NCI-H226 (cell line): ENCODE measurements around the gene HES5.

Experiments used
- DNase-seq: peaks from one replicate; pipeline ENCODE4 v3.0.0-alpha.2; 2015

HES5 gene

DNA sequence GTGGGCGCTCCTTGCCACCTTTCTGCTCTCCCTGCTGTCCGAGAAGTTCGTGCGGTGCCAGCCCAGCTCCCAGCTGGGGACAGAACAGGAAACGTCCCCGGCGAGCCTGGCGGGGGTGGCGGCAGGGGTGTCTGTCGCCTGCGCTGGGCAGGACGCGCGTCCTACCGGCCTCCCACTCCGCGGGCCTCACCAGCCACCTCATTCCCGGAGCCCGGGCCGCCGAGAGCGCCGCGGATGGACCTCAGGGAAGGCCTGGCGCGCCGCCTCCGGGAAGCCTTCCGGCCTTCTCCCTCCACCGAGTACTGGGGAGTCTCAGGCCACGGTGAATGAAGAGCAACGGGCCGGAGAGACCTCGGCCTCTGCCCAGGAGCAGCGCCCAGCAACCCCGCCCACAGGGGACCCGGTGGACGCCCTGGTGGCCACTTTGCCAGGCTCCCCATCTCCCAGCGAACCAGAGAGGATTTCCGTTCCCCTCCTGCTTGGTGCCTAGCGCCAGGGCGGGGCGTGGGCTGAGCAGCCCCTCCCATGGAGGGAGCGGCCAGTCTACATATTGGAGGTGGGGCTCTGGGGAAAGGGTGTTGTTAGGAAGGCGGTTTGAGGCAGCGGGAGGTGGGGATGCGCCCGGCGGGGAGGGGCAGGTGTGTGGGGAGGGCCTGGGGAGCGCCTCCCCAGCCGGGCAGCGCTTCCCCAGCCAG, 16.6 kb upstream of the HES5 start:
- peak; percentile 94 for DNase-seq

GRCh38 chr1:2545754-2546514, 15.9 kb upstream of the HES5 start:
- peak; percentile 79 for DNase-seq

- DNase-seq = no peak
Measured at GRCh38 chr1:2544875-2545640, 15.0 kb upstream of the HES5 start.

GRCh38 chr1:2544093-2544874, 14.2 kb upstream of the HES5 start:
- DNase-seq = no peak

DNA sequence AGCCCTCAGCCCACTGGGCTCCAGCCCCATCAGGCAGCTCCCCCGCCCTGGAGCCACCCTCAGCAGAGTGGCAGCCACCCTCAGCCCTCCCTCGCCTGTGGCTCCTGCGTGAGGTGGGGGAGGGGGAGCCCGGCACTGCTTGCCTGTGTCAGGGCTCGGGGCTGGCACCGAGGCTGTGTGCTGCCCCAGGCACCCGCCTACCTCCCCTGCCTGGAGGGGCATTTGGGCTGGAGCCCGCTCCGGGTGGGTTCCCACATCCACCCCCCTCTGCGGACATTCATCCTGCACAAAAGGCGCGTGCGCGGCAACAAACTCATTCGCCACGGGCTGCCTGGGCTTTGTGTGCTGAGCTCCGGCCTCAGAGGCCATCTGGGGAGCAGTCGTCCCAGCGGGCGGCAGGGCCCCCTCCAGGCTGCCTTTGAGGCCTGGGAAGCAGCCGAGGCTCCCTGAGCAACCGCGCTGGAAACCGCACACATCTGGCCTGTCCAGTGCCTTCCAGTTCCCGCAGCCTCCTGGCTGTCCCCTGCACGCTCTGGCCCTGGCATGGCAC, 13.6 kb upstream of the HES5 start:
- no peak for DNase-seq

DNA sequence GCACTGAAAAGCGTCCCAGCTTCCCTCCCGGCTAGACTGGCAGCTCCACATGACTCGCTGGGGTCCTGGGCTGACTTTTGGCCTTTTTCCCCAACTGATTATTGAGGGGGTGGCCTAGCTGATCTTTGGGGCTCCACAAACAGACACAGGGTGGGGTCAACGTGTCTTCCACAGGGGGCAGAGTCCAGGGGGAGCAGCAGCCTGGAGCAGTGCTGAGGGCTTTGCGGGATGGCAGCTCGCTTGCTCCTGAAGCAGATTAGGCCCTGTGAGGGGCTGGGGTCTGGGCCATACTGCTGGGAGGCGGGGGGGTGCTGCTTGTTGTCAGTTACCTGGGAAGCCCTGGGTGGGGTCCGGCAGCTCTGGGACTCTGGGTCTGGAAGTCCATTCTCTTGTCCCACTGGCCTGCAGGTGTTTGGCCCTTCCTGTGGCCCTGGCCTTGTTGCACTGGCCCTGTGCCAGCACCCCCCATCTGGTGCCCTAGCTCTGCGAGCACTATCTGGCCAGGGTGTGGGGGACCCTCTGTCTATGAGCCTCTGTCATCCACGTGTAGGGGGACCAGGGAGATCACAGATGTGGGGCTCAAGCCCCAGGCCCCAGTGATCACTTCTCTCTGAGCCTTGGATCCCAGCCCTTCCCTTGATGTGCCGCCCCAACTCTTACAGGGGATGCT, 12.3 kb upstream of the HES5 start:
- DNase-seq = no peak

GRCh38 chr1:2541619-2542245, 11.7 kb upstream of the HES5 start:
- no peak for DNase-seq

- DNase-seq = no peak
Measured at GRCh38 chr1:2540816-2541492, 10.9 kb upstream of the HES5 start.

DNA sequence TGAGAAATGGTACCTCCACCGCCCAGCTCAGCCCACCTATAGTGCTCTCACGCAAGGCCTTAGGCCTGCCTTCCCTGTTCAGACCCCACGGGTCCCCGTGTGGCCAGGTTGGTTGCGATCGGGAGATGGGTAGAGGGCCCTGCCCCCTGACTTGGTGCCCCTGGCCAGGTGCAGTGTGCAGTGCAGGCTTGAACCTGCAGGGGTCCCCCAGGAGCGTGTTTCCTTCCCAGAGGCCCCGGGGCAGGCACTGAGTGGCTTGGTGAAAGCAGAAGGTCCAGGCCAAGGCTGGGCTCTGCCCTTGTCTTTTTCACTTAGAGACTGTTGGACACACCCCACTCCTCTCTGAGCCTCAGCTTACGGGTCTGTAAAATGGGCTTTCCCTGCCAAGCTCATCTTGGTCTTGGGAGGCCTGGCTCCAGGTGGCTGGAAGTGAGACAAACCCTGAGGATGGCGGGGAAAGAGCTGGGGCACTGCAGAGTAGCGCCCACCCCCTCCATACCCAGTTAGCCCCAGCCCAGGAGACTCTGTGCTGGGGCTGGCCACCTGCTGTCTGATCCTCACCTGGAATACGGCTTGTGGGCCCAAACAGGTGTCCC, 9.3 kb upstream of the HES5 start:
- DNase-seq = no peak

DNA sequence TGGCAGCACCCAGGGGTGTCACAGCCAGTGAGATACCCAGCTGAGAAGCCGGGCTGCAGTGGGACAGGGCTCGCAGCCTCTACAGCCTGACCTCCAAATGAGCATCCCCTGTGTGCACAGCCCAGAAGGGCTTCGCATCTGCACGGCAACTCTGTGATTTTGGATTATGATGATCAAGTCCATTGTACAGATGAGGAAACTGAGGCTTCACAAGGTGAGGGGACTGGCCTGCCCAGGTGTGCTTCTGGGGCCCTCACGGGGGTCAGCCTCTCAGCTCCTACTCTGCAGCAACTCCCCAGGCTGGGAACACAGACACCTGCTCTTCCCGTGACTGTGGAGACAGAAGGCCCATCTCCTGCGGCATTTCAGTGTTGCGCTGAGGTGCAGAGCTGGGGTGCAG, 8.8 kb upstream of the HES5 start:
- DNase-seq = no peak

DNA sequence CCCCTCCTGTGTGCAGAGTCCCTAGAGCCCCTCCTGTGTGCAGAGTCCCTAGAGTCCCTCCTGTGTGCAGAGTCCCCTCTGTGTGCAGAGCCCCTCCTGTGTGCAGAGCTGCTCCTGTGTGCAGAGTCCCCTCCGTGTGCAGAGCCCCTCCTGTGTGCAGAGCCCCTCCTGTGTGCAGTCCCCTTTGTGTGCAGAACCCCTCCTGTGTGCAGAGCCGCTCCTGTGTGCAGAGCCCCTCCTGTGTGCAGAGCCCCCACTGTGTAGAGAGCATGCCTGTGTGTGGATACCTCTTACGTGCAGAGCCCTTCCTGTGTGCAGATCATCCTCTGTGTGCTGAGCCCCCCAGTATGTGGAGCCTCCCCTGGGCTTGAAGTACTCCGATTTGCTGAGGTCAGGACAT, 8.3 kb upstream of the HES5 start:
- DNase-seq = no peak

GRCh38 chr1:2537784-2538115, 7.7 kb upstream of the HES5 start:
- DNase-seq = no peak

GRCh38 chr1:2535981-2536380, 5.9 kb upstream of the HES5 start:
- DNase-seq = no peak

DNA sequence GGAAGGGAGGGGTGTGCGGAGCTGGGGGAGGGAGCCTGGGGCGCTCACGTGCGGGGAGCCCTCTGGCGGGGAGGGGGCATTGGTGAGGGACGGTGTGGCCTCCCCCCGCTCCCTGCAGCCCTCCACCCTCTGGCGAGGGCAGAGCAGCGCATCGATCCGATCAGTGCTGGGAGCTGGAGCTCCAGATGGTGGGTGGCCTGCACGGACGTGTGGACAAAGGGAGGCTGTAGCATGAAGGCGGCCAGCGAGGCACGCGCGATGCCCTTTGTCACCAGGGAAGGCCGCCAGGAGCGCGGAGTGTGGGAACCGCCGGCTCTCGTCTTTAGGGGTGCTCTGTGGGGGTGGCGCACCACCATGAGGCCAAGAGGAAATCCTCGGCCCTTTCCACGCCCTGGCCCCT, 5.4 kb upstream of the HES5 start:
- DNase-seq = no peak

DNA sequence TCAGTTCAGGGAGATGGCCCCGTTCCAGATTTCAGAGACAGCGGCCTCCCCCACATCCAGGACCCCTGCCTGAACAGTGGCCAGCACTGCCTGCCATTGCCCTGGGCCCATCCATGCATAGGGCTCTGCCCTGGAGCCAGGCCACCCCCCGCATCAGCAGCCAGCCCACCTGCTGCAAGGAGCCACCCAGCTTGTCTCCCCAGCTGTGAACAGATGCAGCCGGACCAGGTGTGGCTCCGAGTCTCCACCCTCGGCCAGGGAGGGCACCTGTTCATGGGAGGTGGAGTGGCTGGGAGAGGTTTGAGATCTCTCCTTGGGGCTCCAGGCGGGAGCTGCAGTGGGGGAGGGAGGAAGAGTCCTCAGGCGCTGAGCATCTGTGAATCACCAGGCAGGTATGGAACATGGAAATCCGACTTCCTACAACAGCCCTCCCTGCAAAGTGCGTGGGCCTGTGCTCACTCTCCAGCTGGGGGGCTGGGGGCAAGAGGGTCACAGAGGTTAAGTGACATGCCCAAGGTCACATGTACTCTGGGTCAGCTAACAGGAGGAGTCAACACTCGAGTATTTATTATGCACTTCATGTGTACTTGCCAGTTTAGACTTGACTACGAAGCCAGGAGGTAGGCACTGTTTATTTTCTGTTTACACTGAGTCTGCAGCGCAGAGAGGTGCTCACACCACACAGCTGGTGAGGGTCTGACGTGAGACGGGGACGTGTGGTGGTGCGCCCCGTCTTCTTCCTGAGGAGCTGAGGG, 4.8 kb upstream of the HES5 start:
- peak; percentile 80 for DNase-seq

DNA sequence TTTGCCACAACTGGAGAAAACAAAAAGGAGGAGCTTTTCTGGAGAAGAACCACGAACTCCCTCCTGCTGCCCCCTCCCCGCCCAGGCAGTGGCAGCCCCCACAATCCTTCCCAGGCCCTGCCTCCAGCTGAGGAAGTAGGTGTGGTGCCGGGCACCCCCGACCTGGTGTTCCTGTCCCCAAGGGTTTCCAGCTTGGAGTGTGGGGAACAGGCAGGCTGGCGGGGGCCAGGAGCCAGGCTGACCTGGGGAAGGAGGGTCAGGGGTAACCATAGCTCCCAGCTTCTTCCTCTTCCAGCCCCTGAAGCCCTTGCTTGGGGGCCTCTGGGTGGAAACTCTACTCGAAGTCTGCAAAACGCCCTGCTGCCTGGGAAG, 4.2 kb upstream of the HES5 start:
- no peak for DNase-seq

- peak; percentile 69 for DNase-seq
Measured at GRCh38 chr1:2533365-2533764, 3.3 kb upstream of the HES5 start.

DNA sequence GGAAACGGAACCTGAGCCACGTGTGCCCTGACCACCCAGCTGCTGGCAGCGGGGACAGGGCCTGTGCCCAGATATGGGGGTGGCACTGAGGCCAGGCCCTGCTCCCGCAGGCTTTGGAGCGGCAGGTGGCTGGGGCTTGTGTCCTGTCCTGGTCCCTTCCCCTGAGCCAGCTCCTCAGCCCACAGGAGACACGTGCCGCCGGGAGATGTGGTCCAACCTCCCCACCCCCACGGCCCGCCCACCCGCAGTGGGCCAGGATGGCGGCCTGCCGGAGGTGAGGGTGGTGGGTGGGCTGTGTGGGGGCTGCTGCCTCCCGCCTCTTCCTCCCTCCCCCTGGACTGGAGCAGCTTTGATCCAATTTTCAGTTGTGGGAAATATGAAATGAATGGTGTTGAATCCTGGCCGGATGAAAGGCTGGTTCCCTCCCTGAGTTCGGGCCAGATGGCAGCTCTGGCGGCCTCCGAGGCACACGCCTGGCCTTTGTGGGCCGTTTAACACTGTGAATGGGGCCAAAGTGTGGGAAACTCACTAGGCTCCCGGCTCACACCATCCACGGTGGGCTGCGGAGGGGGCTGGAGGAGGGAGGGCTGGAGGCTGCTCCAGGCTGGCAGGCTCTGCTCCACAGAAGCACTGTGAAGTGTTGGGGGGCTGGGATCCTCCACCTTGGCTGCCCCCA, 2.6 kb upstream of the HES5 start:
- DNase-seq = no peak
